Urothelium cell line (cell line): ENCODE results near the gene SPAG7.

ENCODE experiments used
- DNase-seq: peaks from one replicate; pipeline ENCODE4 v3.0.0; 2011; ENCODE audit warnings: low spot score, mixed read lengths
- FAIRE-seq: peaks from 2 replicates; lab custom pipeline; 2011; peaks lifted over from hg19 to GRCh38; lab: Jason Lieb, UNC

The SPAG7 gene, protein sequence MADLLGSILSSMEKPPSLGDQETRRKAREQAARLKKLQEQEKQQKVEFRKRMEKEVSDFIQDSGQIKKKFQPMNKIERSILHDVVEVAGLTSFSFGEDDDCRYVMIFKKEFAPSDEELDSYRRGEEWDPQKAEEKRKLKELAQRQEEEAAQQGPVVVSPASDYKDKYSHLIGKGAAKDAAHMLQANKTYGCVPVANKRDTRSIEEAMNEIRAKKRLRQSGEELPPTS

DNA sequence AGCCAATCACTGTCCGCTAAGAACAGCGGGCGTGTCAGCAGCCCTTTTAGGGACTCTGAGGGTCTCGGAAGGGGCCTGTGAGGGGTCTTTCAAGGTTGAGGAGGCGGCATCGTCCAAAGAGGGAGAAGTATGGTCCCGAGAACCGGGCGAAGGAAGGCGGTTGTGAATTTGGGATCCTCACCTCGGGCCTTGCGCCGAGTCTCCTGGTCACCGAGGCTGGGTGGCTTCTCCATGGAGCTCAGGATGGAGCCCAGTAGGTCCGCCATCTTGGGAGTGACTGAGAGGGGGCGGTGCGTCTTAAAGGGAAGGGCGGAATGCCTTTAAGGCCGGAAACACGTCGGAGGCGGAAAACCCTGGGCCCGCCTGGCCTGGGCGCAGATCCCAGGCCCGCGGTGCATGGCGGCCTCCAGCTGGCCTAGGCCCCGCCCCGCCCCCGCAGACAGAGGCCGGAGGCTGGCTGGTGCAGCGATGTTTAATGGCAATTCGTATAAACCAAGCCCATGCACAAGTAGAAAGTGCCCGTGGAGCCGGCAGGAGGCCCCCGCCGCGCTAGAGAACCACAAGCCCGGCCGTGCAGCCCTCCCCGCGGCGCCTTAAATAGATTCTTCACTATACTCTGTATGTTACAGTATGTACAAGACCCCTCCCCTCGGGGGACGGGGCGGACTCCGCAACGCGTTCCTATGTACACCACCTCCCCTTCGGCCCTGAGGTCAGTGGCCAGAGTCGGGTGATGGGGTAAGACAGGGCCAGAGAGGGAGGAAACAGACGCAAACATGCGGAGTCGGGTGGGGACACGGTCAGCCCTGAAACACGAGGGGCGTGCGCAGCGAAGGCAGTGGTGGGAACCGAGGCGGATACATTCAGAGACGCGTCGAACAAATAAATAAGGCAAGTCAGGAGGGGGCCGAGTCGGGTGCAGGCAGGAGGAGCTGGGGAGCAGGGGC is at the start of gene SPAG7:
Gene SPAG7 (minus strand): TSS at position 279 of the 947 bp plus-strand sequence. CDS start 13 bp downstream, at position 266.
- DNase-seq (peak; percentile 89), FAIRE-seq (no peak)

DNA sequence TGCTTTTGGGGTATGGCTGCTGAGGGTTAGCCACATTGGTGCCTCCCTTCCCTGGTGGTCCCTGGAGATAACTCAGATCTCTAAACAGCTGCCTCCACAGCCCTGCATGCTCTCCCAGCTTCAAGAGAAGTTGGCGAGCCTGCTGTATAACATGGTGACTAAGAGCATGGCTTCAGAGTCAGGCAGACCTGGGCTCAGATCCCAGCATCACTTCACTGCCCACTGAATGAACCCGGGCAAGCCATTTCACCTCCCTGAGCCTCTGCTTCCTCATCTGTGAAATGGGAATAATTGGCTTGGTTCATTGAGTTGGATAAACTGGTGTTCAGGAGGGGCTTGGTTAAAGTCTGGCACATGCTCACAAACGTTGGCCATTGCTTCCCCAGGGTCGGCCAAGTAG is 46.7 kb upstream of the SPAG7 start:
- no peak for FAIRE-seq
- no peak for DNase-seq

DNA sequence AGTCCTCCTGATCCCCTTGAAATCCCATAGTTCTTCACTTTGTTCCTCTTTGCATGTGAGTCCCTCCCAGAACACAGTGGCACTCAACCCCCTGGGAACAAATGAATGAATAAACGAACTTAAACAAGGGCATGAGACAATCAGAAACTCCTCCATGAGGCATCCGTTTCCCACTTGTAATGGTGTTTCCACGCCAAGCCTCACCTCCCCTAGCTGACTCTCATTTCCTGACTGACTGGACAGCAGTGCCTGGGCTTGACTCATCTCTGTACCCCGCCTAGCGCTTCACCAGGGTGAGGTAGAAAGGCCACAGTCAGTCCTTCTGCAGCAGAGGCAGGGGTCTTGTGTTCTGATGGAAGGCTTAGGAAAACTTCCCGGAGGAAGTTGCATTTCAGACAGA is 44.3 kb upstream of the SPAG7 start:
- FAIRE-seq, result no peak
- DNase-seq, result no peak

DNA sequence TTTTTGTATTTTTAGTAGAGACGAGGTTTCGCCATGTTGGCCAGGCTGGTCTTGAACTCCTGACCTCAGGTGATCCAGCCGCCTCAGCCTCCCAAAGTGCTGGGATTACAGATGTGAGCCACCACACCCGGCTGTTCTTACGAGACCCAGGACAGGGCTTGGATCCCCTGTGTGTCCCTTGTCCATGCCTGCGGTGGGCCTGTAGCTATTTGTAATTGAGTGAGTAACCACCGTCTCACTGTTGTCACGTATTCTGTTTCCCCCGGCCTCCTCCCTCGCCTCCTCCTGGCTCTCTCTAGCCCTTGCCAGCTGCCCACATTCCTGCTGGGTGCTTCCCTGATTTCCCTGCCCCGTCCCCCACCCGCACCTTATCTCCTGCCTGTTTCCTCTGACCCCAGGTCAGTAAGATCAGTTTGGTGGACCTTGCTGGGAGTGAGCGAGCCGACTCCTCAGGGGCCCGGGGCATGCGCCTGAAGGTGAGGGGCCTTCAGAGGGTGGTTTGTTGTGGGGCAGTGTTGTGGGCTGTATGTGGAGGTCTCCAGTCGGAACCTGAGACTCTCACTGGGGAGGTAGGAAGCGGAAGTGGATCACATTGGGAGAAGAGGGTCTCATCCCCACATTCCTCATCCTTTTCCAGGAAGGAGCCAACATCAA is 35.7 kb upstream of the SPAG7 start:
- no peak for DNase-seq
- FAIRE-seq, result no peak

DNA sequence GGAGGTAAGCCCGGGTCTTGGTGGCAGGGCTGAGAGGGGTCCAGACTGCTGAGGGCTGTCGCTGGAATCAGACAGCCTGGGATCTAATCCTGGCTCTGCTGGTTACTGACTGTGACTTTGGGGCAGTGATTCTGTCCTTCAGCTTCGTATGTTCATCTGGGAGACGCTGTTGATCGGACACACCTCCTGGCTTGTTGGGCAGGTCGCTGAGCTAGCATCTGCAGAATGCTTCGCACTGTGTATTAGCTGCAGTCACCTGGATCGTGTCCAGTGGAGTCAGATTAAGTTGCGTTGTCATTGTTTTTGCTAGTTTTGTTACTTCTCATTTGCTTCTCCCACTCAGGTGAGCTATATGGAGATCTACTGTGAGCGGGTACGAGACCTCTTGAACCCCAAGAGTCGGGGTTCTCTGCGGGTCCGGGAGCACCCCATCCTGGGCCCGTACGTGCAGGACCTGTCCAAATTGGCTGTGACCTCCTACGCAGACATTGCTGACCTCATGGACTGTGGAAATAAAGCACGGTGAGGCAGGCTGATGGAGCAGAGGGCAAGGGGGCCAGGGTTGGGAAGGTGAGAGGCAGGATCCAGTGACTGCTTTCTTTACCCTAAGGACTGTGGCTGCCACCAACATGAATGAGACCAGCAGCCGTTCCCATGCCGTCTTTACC is 34.6 kb upstream of the SPAG7 start:
- FAIRE-seq, result no peak
- DNase-seq, result no peak

DNA sequence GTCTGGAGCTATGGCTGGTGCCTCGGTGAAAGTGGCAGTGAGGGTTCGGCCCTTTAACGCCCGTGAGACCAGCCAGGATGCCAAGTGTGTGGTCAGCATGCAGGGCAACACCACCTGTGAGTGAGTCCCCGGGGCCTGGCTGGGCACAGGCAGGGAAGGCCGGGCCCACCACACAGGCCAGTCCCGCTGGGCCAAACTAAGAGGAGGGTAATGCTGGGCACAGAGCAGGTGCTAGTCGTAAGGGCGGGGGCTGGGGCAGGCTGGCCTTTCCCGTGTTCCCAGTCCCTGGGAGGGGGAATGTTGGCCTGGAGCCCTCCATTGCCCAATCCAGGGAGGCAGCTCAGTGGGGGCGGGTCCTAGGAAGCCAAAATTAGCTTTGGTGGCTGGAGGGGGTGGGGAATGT is 32.6 kb upstream of the SPAG7 start:
- DNase-seq (no peak), FAIRE-seq (no peak)

DNA sequence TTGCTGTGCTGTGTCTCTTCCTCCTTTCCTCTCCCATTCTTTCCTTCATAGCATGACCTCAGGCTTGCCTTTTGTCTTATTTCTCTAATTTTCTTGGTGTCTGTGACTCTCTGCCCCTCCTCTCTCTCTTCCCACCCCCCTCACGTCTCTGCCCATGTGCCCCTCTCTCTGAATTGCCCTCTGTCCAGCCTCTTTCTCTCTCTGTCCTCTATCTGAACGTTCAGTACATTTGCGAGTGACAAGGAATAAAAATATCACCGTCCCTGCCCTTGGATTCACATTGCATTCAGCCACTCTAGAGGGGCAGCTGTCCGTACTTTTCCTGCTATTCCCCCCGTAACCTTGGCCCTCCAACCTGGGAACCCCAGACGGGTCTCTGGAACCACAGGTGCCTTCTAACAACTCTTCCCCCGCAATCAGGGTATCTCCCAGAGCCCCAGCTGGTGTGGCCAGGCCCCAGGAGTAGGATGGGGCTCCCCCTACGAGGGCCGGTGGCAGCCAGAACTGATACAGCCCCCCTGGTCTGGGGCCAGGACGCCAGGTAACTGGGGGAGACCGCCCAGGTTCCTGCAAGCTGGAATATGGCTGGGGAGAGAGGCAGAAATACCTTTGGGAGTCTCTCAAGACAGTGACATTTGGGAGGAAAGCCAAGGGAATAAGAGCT is 31.9 kb upstream of the SPAG7 start:
- DNase-seq (no peak), FAIRE-seq (no peak)

DNA sequence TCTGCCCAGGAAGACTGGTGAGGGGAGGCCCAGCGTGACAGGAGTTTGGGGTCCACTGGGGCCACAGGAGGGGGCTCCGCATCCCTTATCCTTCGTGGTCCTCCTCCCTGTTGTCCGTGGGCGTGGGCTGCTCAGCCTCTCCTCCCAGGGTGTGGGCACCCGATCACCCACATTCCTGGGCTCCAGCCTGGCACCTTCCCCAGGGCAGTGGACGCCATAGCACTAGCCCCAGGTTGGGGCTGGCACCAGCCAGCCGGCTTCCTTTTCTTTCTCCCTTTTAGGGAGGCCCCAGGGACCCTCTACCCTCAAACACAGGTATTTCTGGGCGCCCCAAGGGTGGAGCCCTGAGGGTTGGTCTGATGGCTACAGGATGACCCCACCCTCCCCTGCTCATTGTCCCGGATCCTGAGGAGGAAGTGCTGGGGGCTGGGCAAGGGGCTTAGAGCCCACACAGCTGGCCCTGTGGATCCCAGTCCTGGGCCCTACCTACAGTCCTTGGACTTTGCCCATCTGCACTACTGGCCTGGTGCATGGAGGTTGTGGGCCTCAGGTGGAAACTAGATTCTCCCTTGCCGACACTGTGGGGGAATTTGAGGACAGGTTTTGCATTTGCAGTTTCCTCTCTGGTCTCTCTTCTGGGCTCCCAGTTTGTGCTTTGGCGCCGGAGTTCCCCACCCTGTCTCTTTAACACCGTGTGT is 31.3 kb upstream of the SPAG7 start:
- DNase-seq (no peak), FAIRE-seq (no peak)

DNA sequence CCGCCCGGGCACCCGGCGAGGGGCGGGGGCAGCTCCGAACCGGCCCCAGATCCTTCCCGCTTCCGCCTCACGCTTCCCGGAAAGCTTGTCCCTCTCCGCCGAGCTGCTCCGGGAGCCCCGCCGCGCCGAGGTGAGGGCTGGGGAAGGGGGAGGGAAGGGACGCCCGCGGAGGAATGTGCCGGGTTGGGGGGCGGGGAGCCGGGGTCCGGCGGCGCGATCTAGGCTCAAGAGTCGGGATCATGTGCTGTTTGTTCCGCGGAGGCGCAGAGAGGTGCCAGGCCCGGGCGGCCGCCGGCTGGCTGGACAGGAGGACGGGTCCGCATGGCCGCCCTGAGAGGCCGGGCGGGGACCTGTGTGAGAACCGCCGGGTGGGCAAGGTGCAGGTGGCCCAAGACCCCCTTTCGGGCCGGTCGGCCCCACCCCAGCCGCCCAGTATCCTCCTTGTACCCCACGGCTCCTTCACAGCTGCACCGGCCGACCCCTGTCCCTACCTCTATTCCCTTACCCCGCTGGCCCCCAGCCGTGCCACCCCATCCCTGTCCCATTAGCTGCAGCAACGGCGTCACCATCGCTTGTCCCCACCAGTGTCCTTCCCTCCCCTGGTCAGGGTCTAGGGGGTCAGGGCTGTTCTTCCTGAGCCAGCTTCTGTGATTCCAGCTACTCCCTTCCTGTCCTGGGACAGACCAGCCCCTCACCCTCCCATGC is 30.6 kb upstream of the SPAG7 start:
- DNase-seq, result no peak
- FAIRE-seq, result no peak

DNA sequence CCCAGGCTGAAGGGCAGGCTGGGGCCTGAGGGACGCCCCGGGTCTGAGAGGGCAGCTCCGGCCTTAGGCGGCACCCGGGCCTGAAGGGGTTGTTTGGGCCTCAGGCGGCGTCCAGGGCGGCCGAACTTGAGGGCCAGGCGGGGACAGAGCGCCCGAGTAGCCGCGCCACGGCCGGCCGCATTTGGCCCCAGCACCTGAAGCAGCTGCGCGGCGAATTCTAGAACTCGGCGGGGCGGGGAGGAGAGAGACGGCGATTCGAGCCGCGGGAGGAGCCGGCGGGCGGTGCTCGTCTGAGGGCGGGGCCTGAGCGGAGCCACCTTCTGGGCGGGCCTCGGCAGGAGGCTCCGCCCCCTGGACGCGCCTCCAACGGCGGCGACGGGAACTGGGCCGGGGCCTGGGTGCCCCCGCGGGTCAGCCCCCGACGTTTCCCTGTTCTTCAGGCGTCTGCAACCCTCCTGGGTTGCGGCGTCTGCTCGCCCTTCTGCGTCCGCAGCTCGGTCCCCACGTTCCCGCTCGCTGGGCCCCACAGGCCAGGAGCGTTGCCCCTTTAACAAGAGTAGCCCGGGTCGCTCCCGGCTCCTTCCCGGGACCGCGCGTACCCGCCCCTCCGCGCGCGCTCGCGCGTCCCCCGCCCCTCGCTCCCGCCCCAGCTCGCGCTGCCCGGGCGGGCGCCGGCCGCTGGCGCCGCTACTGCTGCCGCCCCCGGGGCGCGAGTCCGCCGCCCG is 29.8 kb upstream of the SPAG7 start, which contains the start of the genes INCA1 and KIF1C:
Gene INCA1 (minus strand): TSS at position 221 of the 725 bp plus-strand sequence. CDS start 3,085 bp downstream, outside the sequence.
Gene KIF1C (plus strand): TSS at position 649 of the 725 bp plus-strand sequence. CDS start 2,297 bp downstream, outside the sequence.
- FAIRE-seq, result no peak
- DNase-seq, result peak; percentile 92

DNA sequence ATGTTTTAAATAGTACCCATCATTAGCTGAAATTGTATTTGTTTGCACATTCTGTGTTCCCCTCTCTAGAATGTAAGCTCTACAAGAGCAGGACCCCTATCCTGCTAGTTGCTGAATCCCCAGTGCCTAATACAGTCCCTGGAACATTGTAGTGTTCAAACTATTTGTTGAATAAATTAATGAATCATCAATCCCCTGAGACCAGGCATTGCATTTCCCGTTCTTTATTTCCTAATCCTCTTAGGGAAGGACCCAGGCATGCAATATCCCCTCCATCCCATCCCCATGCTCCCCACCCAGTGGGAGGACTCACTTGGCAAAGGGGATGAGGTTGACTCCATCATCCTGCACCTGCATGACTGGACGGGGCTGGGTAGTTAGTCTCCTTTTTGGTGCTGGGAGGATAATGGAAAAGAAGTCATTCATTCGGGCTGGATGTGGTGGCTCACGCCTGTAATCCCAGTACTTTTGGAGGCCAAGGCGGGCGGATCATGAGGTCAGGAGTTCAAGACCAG is 26.5 kb upstream of the SPAG7 start:
- no peak for FAIRE-seq
- no peak for DNase-seq

DNA sequence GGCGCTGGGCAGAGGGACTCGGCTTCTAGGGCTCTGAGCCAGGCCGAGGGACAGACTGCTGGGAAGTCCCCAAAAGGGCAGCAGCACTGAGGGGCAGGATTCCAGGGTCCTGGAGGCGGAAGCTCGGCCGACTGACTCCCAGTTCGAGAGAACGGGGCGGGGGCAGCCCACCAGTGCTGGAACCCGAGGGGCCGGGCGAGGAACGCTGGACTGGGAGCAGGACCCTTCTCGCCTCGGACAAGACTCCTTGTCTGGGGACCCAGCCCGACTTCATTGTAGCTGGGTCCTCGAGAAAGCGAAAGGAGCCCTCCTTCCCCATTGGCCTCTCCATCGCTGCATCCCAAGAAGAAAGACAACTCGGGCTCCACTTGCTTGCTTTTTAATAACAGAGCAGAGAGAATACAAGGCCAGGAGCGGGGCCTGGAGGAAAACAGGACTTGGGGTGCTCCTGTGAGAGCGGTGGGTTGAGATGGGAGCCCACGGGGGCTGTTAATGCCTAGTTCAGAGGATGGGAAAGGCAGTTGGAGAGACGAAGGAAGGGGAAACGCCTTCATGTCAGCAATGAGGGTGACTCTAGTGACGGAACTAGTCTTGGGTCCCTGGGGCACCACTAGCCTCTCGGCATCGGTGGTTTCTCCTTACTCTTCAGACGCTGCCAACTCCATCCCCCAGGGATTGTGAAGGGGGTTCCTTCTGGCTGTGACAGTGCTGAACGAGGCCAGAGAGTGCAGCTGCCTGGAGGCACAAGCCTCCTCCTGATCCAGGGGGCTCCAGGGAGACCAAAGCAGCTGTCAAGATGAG is 20.4 kb upstream of the SPAG7 start:
- FAIRE-seq (no peak), DNase-seq (no peak)

DNA sequence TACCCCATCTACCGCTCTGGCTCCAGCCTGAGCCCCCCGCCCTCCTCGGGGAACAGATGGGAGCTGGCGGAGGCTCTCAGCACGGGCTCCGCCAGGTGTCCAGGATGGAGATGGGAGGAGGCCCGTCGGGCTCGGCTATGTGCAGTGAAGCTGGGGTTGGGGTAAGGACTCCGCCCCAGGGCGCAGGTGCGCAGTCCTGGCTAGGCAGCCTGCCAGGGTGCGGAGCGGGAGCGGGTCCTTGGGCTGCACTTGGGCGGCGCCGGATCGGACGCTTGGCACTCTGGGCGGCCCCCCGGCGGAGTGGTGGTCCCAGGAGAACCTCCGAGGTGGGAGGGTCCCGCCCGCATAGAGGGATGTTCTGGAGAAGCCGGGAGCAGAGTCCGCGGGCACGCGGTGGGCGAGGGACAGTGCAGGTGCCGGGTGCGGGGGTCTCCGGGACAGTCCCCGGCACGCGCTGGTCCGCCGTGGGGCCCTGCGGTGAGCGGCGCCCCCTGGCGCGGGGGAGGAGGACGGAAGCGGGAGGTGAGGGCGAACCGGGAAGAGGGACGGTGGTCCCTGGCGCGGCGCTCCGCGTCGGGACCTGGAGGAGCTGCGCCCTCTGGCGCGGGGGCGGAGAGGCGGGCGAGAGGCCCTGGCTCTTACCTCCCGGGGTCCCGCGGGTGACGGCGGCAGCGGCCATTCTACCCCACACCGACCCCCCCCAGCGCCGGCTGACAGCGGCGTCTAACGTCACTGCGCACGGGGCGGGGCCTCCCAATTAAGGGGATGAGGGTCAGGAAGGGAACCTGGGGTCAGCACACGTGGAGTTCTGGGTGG is 19.5 kb upstream of the SPAG7 start, which contains the start of gene CAMTA2:
Gene CAMTA2 (minus strand): TSS at position 725 of the 816 bp plus-strand sequence. CDS start 1,453 bp downstream, outside the sequence.
- FAIRE-seq, result no peak
- peak; percentile 71 for DNase-seq

DNA sequence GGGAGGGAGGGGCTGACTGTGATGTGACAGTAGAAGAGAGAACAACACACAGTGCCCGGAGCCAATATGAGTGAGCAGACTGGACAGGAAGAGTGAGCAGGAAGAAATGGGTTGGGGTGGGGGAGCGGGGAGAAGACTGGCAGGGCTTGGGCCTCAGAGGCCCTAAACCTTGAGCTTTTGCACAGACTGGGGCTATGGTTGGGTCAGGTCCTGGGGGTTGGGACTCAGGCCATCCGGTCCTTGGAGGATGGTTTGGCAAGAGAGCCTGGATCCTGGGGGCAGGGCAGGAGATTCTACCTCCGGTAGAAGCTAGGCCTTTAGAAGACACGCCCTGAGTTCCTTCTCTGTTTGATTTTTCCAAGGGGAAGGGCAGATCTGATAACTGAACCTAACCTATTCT is 18.8 kb upstream of the SPAG7 start:
- DNase-seq, result no peak
- no peak for FAIRE-seq

DNA sequence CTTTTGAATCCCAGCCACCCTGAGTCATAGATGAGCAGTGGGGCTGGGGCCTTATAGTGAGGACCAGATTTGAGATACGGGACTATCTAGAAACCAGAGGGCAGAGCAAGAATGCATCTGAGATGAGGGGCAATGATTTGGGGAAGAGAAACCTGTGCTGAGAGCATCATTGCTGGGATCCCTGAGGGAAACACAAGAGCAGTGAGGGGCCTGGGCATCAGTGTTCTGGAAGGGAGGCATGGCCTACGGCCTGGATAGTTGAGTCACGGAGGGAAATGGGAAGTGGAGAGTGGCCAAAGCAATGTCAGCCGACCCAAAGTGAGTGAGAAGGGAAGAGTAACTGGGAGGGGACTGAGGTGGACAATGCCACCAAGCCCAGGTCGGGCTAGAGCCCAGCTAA is 14.7 kb upstream of the SPAG7 start:
- no peak for FAIRE-seq

DNA sequence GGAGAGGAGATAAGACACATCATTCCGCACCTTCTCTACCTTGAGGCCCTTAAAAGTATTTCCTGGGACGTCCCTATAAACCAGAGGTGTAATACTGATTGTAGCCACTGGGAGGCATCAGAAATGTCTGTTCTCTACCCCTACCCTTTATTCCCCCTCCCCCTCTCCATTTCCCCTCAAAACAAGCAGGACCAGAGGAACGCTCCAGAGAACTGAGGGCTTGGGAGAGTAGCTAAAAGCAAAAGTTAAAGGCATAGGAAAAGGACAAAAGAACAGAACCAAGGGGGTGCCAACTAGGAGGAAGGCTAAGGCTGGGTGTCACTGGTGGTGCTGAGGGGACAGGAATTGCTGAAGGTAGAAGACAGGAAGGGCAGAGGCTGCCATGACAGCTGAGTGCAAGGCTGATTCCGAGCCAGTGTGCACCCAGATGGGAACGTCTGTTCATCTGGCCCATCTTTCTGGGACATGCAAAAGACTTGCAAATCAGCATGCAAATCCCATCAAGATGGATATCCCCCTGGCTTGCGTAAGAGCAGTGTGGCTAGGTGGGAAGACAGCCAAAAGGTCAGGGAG is 13.1 kb upstream of the SPAG7 start:
- peak; percentile 40 for DNase-seq

More for the DNA sequence above, 14.7 kb upstream of the SPAG7 start:
- no peak for DNase-seq

More for the DNA sequence above, 13.1 kb upstream of the SPAG7 start:
- FAIRE-seq, result no peak
